NT2/D1 (cell line): ENCODE data around the gene NPHP1.

Experiments
- SUZ12 ChIP-seq: IDR thresholded peaks from 2 replicates; pipeline ENCODE4 v1.6.1; 2011; ENCODE audit not compliant: insufficient read length, insufficient read depth; ENCODE audit errors: extremely low read depth
- YY1 ChIP-seq: IDR thresholded peaks from 2 replicates; pipeline ENCODE4 v1.6.1; 2011; ENCODE audit not compliant: insufficient read length, insufficient read depth
- ZNF274 ChIP-seq: IDR thresholded peaks from 2 replicates; pipeline ENCODE4 v1.6.1; 2011; ENCODE audit warnings: mild to moderate bottlenecking, low read depth, low read length

- no peak for TF ChIP-seq YY1
- no peak for TF ChIP-seq SUZ12
- TF ChIP-seq ZNF274: no peak
Measured at GRCh38 chr2:110204408-110205385, at the start of gene NPHP1.
